AG04450 (cell line): Measurements from ENCODE around the gene HOXA11. TPM values are rescaled to one million over a fixed set of nuclear protein-coding genes. Genes with fewer than 3 reads are reported as not detected.
A peak's percentile ranks its signal among the peaks of the same experiment; 100 is the strongest.

Source experiments
- CTCF ChIA-PET: fragments of 300-600, 350-600 bp; formaldehyde crosslinking; extraction: SDS; loops from one replicate; lab custom pipeline; 2022; ENCODE audit warnings: antibody characterized with exemption, inconsistent platforms; lab: Charles Lee
- POLR2A ChIA-PET: fragments of 350-600 bp; formaldehyde crosslinking; extraction: SDS; loops from one replicate; lab custom pipeline; 2021; ENCODE audit warnings: antibody characterized with exemption, inconsistent platforms; lab: Yijun Ruan, JAX
- DNase-seq: peaks from one replicate; pipeline ENCODE4 v3.0.0-alpha.2; 2011; ENCODE audit warnings: low read depth, low spot score
- H3K27ac ChIP-seq: one replicate; pipeline ENCODE4 v1.5.1; 2012; ENCODE audit warnings: low read depth, low read length, control low read depth
- H3K27me3 ChIP-seq: one replicate; pipeline ENCODE4 v1.6.0; 2012; ENCODE audit warnings: low read length; ENCODE audit not compliant: control insufficient read depth, insufficient read depth
- H3K4me3 ChIP-seq: 2 replicates; pipeline ENCODE4 v1.5.1; 2011; ENCODE audit warnings: mild to moderate bottlenecking, low read depth, low read length, control low read depth
- H3K9me3 ChIP-seq: 2 replicates; pipeline ENCODE4 v1.5.1; 2012; ENCODE audit warnings: low read length; ENCODE audit not compliant: control insufficient read depth, insufficient read depth
- polyA plus RNA-seq: library from polyadenylated mRNA; depleted of rRNA; stranded (reverse); fragments of >200 nt; gene quantifications from 2 replicates; pipeline ENCODE4 v1.2.3, GENCODE V29; 2011
- TF ChIP-seq, protein P1 (sequence below): IDR thresholded peaks from 2 replicates; pipeline ENCODE4 v1.5.1; 2011; ENCODE audit warnings: low read depth, low read length, control low read depth, inconsistent platforms

The HOXA11 gene
- polyA plus RNA-seq, 1 experiment = 0.04 TPM

DNA sequence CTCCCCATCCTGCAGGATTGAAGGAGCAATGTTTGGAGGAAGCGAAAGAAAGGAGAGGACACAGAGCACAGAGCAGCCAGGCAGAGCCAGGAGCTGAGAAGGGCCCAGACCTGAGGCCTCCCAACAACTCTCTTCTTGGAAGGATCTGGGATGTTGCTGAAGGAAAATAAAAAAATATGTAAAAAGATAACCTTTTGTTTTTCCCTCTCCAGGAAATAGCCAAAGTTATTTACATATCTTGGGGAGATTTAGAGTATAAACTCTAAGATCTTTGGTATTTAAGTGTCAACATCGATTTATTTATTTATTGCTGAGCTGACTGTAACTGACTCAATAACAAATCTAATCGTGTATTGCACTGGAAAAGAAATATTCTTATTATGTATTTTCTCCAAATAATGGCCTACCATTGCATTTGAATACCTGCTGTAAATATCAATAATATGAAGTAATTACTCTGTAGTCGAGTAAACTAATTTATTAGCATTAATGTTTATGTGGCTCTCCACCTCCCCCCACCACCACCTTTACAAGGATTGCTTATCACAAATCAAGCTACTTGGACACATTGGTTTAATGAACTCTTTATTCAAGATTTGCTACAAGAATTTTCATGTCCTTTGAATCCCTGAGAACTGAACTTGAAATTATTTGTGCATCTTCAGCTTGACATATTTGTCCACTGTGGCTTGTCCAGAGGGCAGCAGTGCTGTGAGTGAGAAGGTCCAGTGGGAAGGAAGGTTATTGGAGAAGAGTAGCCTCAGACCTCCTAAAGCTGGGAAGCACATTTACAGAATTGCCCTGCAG lies 1.8 kb upstream of the HOXA11 start:
- no peak overlapping the region for H3K27ac ChIP-seq
- peaks cover 97% of the 10 kb centered on the region for H3K27me3 ChIP-seq
- no peak overlapping the region for H3K4me3 ChIP-seq
- TF ChIP-seq, protein P1, sequence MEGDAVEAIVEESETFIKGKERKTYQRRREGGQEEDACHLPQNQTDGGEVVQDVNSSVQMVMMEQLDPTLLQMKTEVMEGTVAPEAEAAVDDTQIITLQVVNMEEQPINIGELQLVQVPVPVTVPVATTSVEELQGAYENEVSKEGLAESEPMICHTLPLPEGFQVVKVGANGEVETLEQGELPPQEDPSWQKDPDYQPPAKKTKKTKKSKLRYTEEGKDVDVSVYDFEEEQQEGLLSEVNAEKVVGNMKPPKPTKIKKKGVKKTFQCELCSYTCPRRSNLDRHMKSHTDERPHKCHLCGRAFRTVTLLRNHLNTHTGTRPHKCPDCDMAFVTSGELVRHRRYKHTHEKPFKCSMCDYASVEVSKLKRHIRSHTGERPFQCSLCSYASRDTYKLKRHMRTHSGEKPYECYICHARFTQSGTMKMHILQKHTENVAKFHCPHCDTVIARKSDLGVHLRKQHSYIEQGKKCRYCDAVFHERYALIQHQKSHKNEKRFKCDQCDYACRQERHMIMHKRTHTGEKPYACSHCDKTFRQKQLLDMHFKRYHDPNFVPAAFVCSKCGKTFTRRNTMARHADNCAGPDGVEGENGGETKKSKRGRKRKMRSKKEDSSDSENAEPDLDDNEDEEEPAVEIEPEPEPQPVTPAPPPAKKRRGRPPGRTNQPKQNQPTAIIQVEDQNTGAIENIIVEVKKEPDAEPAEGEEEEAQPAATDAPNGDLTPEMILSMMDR = no peak
- H3K9me3 ChIP-seq = peaks cover 27% of the 10 kb centered on the region; the same call in 1 of the 2 replicates
- ChIA-PET POLR2A (no interaction called here), CTCF (interaction anchor here (0.5 to 2.2 kb wide), 6 partner anchors 9 to 1294 kb away, joined by 3 to 11 read pairs (median 4); partner anchors contain the start of gene HOXA10)
- DNase-seq = no peak

GRCh38 chr7:27185854-27186667 lies 1.0 kb upstream of the HOXA11 start:
- Histone ChIP-seq H3K27me3 (peaks cover 95% of the 10 kb centered on the region), H3K4me3 (no peak overlapping the region), H3K9me3 (peaks cover 23% of the 10 kb centered on the region; the same call in 1 of the 2 replicates), H3K27ac (no peak overlapping the region)
- TF ChIP-seq, protein P1 = no peak
- DNase-seq = no peak
- ChIA-PET POLR2A (no interaction called here), CTCF (interaction anchor here (1.1 to 2.2 kb wide), 6 partner anchors 10 to 1293 kb away, joined by 3 to 11 read pairs (median 4); no protein-coding TSS in a partner anchor)

DNA sequence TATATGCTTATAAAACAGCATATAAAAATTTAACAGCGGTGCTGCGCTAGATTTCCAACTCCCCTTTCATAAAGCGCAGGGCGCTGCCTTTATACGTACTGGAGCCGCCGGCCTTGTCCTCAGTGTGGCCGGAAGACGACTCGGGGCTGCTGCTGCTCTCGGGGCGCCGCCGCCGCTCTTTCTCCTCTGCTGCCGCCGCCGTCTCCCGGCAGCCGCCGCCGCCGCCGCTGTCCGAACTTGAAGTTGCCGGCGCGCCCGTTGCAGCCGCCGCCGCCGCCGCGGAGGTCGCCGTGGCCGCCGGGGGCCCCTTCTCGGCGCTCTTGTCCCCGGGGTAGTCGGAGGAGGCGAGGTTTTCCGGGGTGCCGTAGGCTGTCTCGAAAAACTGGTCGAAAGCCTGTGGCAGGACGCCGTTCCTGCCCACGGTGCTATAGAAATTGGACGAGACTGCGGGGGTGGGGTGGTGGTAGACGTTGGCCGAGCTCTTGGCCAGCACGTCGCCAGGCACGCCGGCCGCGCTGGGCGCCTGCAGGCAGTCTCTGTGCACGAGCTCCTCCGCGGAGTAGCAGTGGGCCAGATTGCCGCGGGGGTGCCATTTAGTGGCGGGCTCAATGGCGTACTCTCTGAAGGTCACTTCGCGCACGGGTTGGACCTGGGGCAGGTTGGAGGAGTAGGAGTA lies 557 bp downstream of the HOXA11 start:
- H3K9me3 ChIP-seq = peaks cover 23% of the 10 kb centered on the region; the same call in 1 of the 2 replicates
- no peak for DNase-seq
- ChIA-PET CTCF (interaction anchor here (1.0 to 1.1 kb wide), 3 partner anchors 26 to 1292 kb away, joined by 3 to 4 read pairs (median 3); no protein-coding TSS in a partner anchor), POLR2A (interaction anchor here (0.6 kb wide), 1 partner anchor 9 kb away, joined by 4 read pairs; no protein-coding TSS in a partner anchor)
- H3K27ac ChIP-seq = no peak overlapping the region
- peak overlapping the region; percentile 36 for H3K4me3 ChIP-seq
- TF ChIP-seq, protein P1 = no peak
- H3K27me3 ChIP-seq = peaks cover 96% of the 10 kb centered on the region

DNA sequence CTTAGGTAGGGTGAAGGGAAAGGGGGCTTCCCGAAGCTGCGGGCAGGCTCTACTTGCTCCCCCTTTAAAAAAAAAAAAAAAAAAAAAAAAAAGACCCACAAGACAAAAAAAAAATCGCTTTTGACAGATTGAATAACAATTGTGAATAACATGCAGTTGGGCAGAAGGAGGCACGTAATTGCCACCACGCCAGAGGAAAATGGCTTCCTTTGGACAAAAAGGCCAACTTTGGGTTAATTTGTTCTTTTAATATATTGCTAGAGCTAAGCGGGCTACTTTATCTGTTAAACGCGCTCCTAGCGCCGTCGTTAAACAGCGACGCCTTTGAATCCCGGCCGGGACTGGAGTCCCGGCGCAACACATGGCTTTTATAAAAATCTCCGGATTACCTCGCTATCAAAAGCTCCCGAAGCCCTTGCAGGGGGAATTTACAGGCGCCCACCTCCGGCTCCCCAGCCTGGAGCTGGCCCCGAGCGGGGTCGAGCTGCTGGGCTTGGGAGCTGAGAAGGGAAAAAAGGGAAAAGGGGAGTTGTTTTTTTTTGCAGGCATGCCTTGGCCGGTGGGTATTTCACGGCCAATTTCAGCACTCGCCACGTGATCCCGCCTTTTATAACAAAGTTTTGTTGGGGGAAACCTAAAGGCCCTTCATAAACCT lies 1.2 kb downstream of the HOXA11 start:
- TF ChIP-seq, protein P1 = no peak
- no peak for DNase-seq
- Histone ChIP-seq H3K4me3 (peak overlapping the region; percentile 31), H3K9me3 (peaks cover 18% of the 10 kb centered on the region; the same call in 1 of the 2 replicates), H3K27me3 (peaks cover 96% of the 10 kb centered on the region), H3K27ac (no peak overlapping the region)
- POLR2A ChIA-PET = interaction anchor here (0.6 kb wide), 1 partner anchor 10 kb away, joined by 4 read pairs; no protein-coding TSS in a partner anchor
- CTCF ChIA-PET = interaction anchor here (0.6 to 1.1 kb wide), 3 partner anchors 27 to 1291 kb away, joined by 3 to 5 read pairs (median 3); no protein-coding TSS in a partner anchor
